ENCODE results near the gene FBXL4. TPM values are rescaled to one million over a fixed set of nuclear protein-coding genes. Genes with fewer than 3 reads are reported as not detected.

The FBXL4 gene
- total RNA-seq, 6 experiments from 2014 or later = 7.2 to 13.2 (median 11.3) TPM

- Histone ChIP-seq H3K4me3 (no peak overlapping the region), H3K27me3 (peaks cover 16 to 83% of the 10 kb centered on the region in 2 donors), H3K4me1 (peaks cover 0 to 40% (median 10%) of the 10 kb centered on the region in 4 donors), H3K36me3 (no peaks in the 10 kb centered on the region), H3K9me3 (no peaks in the 10 kb centered on the region), H3K27ac (no peak overlapping the region)
- no peak for ATAC-seq
- TF ChIP-seq POLR2A (IDR thresholded peaks at IDR 0.05) = no peak
- TF ChIP-seq CTCF (IDR thresholded peaks at IDR 0.05) = no peak
- intact Hi-C loops (cut with DNase I) = no loop called here
- 2% methylated on average over 23 of the region's 23 CpGs for WGBS (ENCODE audit: insufficient coverage, low coverage, low lambda C conversion rate, missing lambda C conversion rate)
- no peak for DNase-seq
These were observed 111.5 kb downstream of the FBXL4 start for GRCh38 chr6:98836025-98836961.

GRCh38 chr6:98835149-98836024, 112.4 kb downstream of the FBXL4 start:
- H3K36me3 ChIP-seq = no peaks in the 10 kb centered on the region
- H3K4me1 ChIP-seq = peaks cover 0 to 43% (median 10%) of the 10 kb centered on the region in 4 donors
- peak in 1 of 3 donors; percentile 56 for DNase-seq
- no peaks in the 10 kb centered on the region for H3K9me3 ChIP-seq
- peaks cover 16 to 85% of the 10 kb centered on the region in 2 donors for H3K27me3 ChIP-seq
- intact Hi-C loops (cut with DNase I) = no loop called here
- ATAC-seq = no peak
- no peak for TF ChIP-seq POLR2A (IDR thresholded peaks at IDR 0.05)
- no peak for TF ChIP-seq CTCF (IDR thresholded peaks at IDR 0.05)
- no peak overlapping the region for H3K27ac ChIP-seq
- WGBS (ENCODE audit: insufficient coverage, low coverage, low lambda C conversion rate, missing lambda C conversion rate) = 5% methylated on average over 17 of the region's 76 CpGs
- H3K4me3 ChIP-seq = no peak overlapping the region

- H3K27ac ChIP-seq = no peak within 1 kb of the TSS
- 2% methylated on average over 53 of the region's 83 CpGs for WGBS (ENCODE audit: insufficient coverage, low coverage, low lambda C conversion rate, missing lambda C conversion rate)
- no peak for TF ChIP-seq POLR2A (IDR thresholded peaks at IDR 0.05)
- TF ChIP-seq CTCF (IDR thresholded peaks at IDR 0.05) = no peak
- H3K36me3 ChIP-seq = no peaks in the 10 kb centered on the region
- H3K4me3 ChIP-seq = peak within 1 kb of the TSS; percentile 30 to 50 (median 45)
- DNase-seq (peak; percentile 50 to 57 (median 51)), ATAC-seq (peak; percentile 36 to 58 (median 52))
- no peaks in the 10 kb centered on the region for H3K9me3 ChIP-seq
- peaks cover 14 to 88% of the 10 kb centered on the region in 2 donors for H3K27me3 ChIP-seq
- intact Hi-C loops (cut with DNase I) = no loop called here
- peaks cover 0 to 43% (median 10%) of the 10 kb centered on the region in 4 donors for H3K4me1 ChIP-seq
These were observed 113.4 kb downstream of the FBXL4 start, which contains the start of gene POU3F2 for GRCh38 chr6:98834060-98835031. Gene POU3F2, plus strand, starts transcription at chr6:98834574. Its CDS starts 300 bp downstream, at chr6:98834874.
